Stimulated activated CD8-positive, alpha-beta memory T cell treated with anti-CD3 and anti-CD28 coated beads, Interleukin-2, amount 100 ng/mL, for 1 hour (primary cell): ENCODE measurements around the gene YTHDC2.

ENCODE experiments used
- DNase-seq, 2 donors: peaks; one replicate each; pipeline ENCODE4 v3.0.0-alpha.2; 2020; ENCODE audit warnings: low read depth in 2 of 2

The YTHDC2 gene

GRCh38 chr5:113513384-113514288, at the start of gene YTHDC2:
YTHDC2 (plus strand) TSS chr5:113513694; CDS start chr5:113513896, 202 bp downstream.
- DNase-seq, result peak; percentile 71

DNA sequence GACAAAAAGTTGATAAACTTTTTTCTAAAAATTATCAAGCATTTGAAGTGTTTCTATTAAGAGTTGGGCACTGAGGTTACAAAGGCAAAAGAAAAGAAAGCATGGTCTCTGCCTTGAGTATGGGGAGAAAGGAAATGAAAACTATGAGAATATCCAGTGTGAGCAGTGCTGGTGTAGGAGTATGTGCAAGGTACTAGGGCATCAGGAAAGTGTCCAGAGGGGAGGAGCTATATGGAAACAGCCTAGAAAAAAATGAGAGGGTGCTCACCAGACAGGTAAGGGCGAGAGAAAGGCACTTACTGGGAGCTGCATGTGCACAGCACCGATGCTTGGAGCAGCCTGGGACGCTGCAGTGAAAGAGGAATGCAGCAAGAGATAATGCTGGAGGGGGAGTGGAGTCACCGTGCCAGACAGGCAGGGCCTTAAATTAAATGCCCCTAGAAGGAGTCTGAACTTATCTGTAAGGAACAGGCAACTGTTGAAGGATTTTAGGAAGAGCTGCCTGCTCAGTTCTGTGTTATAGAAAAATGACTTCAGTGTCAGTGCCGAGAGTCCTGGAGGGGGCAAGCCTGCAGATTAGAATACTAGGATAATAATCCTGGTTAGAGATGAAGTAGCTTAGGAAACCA, 39.3 kb upstream of the YTHDC2 start:
- no peak for DNase-seq

DNA sequence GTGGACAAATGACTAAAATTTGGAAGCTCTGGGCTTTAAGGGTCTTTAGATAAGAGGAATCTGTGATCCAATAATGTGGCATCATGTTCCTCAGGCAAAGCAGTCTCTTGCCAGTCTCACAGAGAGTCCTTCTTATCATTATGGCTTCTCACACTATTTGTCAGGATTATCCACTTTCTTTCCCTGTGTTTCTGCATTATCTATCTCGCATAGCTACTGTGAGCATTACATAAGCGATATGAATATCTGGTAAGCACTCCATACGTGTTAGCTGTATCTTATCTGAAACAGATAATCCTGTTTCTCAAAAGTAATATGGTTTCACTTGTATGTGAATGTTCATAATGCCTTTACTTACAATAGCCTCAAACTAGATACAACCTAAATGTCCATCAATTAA, 34.8 kb upstream of the YTHDC2 start:
- no peak for DNase-seq

- no peak for DNase-seq
Measured at GRCh38 chr5:113480243-113480642, 33.3 kb upstream of the YTHDC2 start.

DNA sequence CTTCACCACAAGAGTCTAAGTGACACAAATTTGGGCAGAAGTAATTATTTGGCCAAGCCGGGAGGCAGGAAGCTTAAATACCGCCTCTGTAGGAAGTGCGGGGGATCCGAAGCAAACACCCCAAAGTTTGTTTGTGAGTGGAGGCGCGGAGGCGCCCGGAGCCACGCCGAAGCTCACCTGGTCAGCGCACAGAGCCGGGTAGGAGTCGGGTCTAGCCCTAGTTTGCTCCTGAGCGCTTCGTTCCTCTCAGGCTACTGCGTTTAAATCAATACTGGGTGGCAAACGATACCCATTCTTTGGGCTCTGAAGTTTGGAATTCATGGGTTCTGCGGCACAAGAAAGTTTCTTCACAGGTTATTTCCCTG, 26.1 kb upstream of the YTHDC2 start:
- DNase-seq, result no peak

GRCh38 chr5:113487781-113488644, 25.5 kb upstream of the YTHDC2 start, which contains the start of gene MCC:
MCC (minus strand) TSS chr5:113488453.
- DNase-seq, result no peak

GRCh38 chr5:113488645-113489184, 24.8 kb upstream of the YTHDC2 start:
- DNase-seq, result no peak

- DNase-seq, result no peak
Measured at GRCh38 chr5:113489299-113489698, 24.2 kb upstream of the YTHDC2 start.

- DNase-seq, result no peak
Measured at GRCh38 chr5:113490317-113490716, 23.2 kb upstream of the YTHDC2 start.

- no peak for DNase-seq
Measured at GRCh38 chr5:113491022-113491421, 22.5 kb upstream of the YTHDC2 start.

- DNase-seq, result no peak
Measured at GRCh38 chr5:113493446-113493845, 20.0 kb upstream of the YTHDC2 start.

- DNase-seq, result no peak
Measured at GRCh38 chr5:113495422-113495841, 18.1 kb upstream of the YTHDC2 start.

DNA sequence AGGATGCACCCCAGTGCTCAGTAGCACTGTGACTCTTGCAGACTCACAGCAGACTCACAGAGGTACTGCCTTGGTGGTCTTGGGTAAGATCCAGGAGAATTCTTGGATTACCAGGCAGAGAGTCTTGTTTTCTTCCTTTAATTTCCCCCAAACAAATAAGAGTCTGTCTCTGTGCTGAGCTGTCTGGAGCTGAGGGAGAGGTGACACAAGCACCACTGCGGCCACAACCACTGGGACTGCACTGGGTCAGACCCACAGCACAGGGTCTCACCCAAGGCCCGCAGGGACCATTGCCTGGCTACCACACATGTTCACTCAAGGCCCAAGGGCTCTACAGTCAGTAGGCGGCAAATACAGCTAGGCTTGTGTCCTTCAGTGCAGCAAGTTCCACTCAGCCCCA, 11.4 kb upstream of the YTHDC2 start:
- no peak for DNase-seq

GRCh38 chr5:113503146-113503545, 10.3 kb upstream of the YTHDC2 start:
- no peak for DNase-seq

- DNase-seq, result no peak
Measured at GRCh38 chr5:113505181-113505580, 8.3 kb upstream of the YTHDC2 start.

- no peak for DNase-seq
Measured at GRCh38 chr5:113507601-113508000, 5.9 kb upstream of the YTHDC2 start.

DNA sequence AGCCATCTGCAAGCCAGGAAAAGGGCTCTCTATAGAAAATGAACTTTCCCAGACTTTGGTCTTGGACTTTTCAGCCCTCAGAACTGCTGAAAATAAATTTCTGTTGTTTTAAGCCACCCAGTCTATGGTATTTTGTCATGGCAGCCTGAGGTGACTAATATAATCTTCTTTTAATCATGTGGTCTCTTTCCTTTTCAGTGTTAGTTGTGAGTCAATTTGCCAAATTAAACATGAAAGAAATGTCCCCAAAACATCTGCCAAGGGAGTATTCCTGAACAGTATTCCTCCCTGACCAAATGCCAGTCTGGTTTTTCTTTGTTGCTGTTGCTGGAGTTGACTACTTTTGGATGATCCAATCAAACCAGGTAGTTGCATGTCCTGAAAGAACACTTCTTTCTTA, 4.7 kb upstream of the YTHDC2 start:
- DNase-seq, result no peak

GRCh38 chr5:113510836-113511451, 2.5 kb upstream of the YTHDC2 start:
- no peak for DNase-seq

GRCh38 chr5:113512341-113512740, 1.2 kb upstream of the YTHDC2 start:
- DNase-seq, result no peak

- DNase-seq, result no peak
Measured at GRCh38 chr5:113514289-113514635, 768 bp downstream of the YTHDC2 start.

DNA sequence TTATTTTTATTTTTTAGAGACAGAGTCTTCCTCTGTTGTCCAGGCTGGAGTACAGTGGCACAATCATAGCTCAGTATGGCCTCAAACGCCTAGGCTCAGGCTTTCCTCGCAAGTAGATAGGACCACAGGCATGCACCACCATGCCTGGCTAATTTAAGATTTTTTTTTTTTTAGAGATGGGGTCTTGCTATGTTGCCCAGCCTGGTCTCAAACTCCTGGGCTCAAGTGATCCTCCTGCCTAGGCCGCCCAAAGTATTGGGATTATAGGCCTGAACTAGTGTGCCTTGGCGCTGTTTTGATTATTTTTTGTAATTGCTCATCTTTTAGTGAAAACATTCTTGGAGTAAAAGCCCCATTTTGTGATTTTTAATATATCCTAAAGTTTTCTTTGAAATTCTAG, 5.4 kb downstream of the YTHDC2 start:
- DNase-seq, result no peak

DNA sequence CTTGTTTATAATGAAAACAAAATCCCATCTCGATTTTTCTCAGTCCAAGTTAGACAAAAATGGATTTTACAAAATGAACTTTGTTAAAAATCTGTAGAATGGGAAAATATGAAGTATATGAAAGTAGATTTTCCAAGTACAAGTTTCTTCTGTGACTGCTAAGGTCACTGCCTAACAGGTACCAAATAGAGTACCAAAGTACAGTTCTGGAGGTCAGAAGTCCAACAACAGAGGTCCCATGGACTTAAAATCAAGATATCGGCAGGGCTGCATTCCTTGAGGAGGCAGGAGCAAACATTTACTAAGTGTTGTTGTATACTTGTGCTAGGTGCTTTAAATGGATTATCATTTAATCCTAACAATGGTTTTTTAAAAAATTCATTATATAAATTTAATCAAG, 5.9 kb downstream of the YTHDC2 start:
- DNase-seq, result no peak
